ENCODE measurements around the gene PKD2L2. TPM values are rescaled to one million over a fixed set of nuclear protein-coding genes. Genes with fewer than 3 reads are reported as not detected.

The PKD2L2 gene
- total and polyA plus RNA-seq, 9 of the 15 experiments (the other 6 are each of a cell fraction or from before 2014, with no cell fraction given) = 0.08 to 0.25 (median 0.11) TPM; not detected in 5

GRCh38 chr5:137888863-137889759, at the start of gene PKD2L2 (continued):
- TF ChIP-seq ZNF318 (IDR thresholded peaks at IDR 0.05; ENCODE audit: borderline replicate concordance in 1 of 2, low read depth in 1 of 2) = no peak
- no peak for TF ChIP-seq ZZZ3 (IDR thresholded peaks at IDR 0.05)
- TF ChIP-seq ARID1B (IDR thresholded peaks at IDR 0.05) = 0 out of 2 replicates have a peak, but pooled peaks have one; percentile 21
- peak; percentile 98 for TF ChIP-seq NRF1 (conservative IDR thresholded peaks at IDR 0.05 in 1 of 2, IDR thresholded peaks at IDR 0.05 in 1 of 2)
- peak; percentile 30; the same call in 1 of the 2 replicates for TF ChIP-seq GABPA (tag; conservative IDR thresholded peaks at IDR 0.05; ENCODE audit: low read depth)
- no peak for TF ChIP-seq MED1 (CRISPR knock-in tag; IDR thresholded peaks at IDR 0.05; ENCODE audit: borderline replicate concordance)
- no peak for TF ChIP-seq DDX20 (tag; IDR thresholded peaks at IDR 0.05; ENCODE audit: low read depth)
- TF ChIP-seq NCOA6 (IDR thresholded peaks at IDR 0.05) = no peak
- no peak for TF ChIP-seq RBM22 (IDR thresholded peaks at IDR 0.05; ENCODE audit: low read depth, low read length, poor library complexity, severe bottlenecking)
- TF ChIP-seq ZNF395 (CRISPR knock-in tag; IDR thresholded peaks at IDR 0.05) = no peak
- TF ChIP-seq AFF1 (IDR thresholded peaks at IDR 0.05; ENCODE audit: low read depth in 1 of 2, partially characterized antibody in 2 of 2) = no peak
- TF ChIP-seq TAF15 (IDR thresholded peaks at IDR 0.05; ENCODE audit: low read depth, low read length) = no peak
